Retina (tissue), 1 donor: ENCODE measurements around the gene CENPU.

ENCODE experiments used
- DNase-seq: peaks from one replicate; pipeline ENCODE4 v3.0.0-alpha.2; 2016

The CENPU gene

DNA sequence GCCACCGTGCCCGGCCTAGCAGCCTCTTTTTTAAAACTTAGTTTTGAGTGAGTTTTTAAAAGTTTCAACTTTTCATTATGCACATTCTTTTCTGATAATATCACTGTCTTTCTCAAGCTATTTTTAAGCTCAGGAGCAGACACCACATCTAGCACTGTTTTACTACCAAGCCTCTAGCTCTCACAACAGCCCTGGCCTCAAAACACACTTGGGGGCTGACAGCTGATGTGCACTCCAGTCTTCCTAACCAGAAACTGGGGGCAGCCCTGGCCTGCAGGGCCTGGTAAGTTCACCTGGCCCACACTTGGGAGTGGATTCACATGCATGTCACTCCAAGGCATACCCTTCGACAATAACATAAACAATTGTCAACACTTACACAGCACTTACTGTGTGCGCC lies 34.0 kb downstream of the CENPU start:
- DNase-seq = no peak

DNA sequence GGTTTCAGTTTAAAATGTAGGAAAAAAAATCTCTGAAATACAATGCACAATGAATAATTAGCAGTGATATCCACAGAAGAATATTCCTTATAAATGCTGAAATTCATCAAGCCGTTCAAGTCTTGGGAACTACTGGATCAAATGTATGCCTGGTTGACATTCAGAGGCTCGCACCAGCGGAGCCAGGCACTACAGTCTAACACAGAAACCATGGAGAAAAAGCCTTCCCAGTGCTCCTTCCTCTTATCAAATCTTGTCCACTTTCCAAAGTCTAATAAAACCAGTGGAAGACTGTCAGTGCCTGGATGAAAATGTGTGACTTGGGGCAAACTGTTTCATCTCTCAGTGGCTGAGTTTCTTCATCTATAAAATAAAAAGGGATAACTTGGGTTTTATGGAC lies 35.9 kb downstream of the CENPU start:
- DNase-seq = no peak

DNA sequence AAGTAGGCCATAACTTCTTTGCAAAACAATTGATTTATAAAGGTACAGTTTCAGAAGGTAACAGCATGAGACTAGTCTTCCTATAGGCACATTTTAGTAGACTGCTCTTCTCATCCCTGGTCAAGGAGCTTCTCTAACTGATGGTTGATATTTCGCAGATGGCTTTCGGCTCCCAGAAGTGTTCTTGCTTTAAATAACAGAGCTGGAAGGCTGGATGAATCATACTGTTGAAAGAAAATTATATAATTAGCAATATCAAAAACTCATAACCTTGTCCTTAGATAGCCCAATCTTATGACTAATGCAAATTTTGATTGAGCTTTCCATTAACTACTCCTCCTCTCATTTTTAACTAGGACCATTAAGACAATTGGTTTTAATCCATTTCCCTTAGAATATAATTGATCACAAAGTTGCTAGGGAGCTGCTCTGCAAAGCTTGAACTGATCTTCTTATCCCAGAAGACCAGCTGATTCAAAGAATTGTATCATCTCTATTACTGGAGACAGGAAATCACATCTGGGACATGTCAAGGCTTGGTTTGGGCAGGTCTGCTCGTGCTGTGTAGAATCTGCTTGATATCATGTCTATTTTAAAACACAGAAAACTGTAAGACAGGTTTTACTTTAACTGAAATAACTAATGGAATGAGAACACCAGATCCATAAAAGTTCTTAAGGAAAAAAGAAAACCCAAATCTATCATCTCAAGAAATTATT lies 38.6 kb downstream of the CENPU start:
- DNase-seq = no peak

DNA sequence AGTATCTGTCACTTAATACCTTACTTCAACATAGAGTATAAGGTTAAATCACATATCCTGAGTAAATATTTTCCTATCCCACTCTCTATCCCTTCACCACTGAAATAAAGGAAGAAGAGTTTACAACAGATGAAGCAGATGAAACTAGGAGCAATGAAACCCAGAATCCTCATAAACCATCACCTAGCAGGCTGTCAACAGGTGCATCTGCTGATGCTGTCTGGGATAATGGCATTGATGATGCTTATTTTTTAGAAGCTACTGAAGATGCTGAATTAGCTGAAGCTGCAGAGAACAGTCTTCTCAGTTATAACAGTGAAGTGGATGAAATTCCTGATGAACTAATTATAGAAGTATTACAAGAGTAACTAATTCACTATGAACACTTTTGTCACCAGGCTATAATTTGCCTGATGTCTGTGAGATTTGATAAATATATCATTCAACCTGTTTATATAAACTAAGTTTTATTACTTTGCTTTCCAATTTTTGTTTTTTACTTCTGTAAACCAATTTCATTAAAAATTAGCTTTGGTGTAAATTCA lies 39.4 kb downstream of the CENPU start:
- no peak for DNase-seq

DNA sequence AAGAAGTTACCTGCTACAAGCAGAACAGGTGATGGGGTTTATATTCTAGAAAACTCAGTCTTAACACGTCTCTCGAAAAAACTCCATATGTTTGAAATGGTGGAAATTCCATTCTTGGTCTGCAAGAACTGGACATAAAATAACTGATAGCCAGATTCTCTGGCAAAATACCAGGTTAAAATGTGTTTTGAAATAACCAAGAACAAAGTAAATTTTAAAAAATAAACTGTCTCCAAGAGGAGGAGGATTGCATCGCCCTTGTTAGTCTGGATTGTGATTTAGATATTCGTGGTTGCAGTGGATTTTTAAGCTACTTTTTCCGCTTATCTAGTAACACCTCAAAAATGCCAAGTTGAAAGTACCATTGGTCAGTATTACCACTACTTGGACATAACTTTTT lies 40.8 kb downstream of the CENPU start:
- DNase-seq = no peak

DNA sequence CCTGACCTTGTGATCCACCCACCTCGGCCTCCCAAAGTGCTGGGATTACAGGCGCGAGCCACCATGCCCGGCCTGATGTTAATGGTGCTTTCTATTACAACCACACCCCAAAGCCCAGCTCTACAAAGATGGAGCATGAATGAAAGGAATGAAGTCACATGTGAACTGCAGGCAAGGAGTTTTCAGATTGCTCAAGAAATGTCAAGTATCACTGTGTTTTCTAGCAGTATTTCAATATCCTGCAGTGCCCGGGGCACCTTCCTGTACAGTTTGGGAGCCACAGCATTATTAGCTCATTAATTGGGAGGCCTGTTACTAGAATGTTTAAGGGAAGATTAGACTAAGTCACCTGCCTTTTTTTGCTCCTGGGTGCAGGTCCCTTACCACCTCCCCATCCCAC lies 44.2 kb downstream of the CENPU start:
- DNase-seq = no peak

DNA sequence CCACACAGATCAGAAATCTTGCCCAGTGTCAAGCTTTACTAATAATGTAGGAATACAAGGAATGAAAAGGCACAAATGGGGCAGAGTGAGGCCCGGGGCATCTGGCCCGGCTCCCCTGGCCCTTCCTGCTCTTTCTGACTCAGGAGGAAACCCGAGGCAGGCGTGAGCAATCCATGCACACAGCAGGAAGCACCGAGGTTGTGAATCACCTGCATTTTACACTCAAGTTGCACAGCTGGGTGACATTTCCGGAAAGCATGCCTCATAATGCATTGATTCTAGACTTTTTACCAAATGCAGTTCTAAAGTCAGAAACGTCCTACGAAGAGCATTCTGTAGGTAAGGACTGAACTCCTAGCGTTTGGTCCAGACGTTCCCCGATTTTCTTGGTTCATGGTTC lies 45.4 kb downstream of the CENPU start:
- no peak for DNase-seq

DNA sequence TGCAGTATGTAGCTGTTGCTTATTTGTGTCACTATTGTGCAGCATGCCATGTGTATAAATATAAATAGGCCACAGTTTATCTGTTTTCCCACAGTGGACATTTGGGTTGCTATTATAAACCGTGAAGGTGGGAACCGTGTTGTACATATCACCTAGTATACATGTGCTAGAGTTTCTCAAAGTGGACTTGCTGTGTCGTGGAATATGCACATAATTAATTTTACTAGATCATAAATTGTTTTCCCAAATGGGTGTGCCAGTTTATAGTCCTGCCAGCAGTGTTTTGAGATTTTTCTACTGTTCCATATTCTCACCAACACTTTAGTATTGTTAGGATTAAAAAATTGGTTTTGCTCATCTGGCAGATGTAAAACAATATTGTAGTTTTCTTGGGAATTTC lies 45.9 kb downstream of the CENPU start:
- DNase-seq = no peak

DNA sequence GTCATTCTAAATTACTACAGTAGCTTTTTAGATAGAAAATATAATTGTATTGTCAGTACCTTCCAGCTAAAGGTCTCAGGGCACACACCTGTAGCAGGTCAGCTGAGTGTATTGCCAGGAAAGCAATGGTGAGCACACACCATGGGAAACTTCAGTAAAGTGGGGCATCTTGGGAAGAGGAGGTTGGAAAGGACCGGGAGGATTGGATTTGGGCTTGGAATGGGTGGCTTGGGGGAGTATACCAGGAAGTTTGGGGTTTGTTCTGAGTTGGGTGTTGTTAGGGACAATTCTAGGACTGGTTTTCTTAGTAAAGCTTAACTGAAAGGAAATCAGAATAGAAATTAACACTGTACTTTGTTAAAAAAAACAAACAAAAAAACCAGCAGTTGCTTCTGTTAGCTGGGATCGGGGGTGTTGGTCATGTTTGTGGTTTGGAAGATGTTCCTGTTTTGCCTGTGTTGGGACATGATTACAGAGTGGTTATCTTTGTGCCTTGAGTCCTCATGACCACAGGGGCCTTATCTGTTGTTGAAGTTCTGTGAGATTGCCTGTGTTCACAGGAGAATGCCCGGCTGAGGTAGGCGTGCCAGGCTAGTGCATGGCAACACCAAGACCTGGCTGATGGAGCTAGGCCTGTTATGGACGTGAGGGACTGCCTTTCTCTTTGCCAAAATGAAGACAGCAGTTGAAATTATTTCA lies 49.3 kb downstream of the CENPU start:
- no peak for DNase-seq

DNA sequence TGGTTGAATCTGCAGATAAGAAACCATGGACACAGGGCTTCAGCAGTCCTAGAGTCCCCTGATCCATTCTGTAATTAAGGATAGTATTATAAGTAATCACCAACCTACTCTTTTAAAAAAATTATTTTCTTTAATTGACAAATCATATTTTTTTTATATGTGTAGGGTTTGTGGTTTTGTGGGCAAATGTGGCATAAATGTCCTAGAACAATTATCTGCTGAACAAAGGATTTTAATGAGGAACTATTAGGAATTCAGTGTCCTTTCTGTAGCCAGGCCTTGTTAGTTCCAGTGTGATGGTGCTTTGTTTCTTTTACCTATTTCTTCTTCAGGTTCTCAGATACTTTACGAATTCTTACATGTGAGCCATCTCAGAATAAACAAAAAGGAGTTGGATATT lies 52.0 kb downstream of the CENPU start:
- no peak for DNase-seq

DNA sequence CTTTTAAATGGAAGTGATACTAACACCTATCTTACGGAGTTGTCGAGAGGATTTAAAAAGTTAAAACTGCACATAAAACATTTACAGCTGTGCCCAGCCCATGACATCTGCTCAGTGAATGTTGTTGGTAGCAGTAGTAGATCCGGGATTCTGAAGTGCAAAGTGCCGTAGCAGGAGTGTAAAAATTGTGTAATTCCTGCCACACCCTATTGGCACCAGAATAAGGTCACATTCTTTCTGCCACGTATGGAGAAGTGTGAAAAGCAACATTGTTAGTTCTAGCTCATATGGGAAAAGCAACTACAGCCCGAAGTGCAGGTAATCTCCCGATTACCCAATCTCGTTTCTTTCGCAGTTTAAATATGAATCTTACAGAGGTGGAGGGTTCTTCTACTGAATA lies 53.2 kb downstream of the CENPU start:
- no peak for DNase-seq

DNA sequence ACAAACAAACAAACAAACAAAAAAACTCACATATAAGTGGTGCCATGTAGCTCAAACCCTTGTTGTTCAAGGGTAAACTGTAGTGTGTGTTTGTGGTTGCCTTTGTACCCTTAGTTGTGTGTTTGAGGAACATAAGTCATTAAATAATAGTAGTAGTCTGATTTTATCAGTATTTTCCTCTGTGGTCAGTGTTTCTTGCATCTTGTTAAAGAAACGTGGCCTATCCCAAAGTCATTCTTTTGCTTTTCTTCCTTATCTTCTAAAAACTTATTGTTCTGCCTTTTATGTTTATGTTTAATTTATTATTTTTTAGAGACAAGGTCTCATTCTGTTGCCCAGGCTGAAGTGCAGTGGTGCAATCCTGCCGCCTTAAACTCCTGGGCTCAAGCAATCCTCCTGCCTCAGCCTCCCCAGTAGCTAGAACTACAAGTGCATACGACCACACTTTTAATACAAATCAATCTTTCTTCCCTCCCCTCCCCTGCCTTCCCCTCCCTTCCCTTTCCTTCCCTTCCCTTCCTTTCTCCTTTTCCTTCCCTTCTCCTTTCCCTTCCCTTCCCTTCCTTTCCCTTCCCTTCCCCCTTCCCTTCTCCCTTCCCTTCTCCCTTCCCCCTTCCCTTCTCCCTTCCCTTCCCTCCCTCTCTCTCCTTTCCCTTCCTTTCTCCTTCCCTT lies 57.9 kb downstream of the CENPU start:
- DNase-seq = no peak

DNA sequence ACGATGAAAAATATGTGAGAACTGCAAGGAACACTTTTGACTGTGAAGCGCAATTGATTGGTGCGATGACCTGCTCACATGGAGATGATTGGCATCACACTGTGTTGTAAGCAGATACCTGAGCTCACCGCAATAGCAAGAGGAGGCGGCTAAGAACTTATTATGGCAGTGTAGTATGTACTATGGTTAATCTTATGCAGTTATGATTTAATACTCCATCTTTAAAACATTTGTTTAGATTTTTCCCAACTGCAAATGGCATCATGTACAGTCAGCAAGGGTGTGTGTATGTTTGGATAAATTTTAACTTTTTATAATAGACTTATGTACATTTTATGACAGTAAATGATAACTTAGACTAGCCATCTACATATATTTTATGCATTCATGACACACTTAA lies 58.9 kb downstream of the CENPU start:
- DNase-seq = no peak

DNA sequence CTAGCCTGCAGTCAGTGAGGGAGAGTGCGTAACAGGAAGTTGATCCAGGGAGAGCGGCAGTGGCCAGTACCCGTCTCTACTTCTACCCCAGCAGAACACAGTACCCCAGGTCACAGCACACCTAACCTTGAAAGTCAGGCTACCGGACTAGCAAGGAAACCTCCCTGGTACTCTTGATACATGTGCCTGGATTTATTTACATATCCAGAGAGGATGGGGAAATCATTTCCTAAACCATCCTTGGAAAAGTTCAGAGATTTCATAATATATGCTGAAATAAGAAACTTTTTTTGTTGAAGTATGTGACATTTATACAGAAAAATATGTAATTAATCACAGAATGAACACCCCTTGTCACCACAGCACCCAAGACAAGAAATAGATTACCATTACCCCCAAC lies 59.9 kb downstream of the CENPU start:
- DNase-seq = no peak

DNA sequence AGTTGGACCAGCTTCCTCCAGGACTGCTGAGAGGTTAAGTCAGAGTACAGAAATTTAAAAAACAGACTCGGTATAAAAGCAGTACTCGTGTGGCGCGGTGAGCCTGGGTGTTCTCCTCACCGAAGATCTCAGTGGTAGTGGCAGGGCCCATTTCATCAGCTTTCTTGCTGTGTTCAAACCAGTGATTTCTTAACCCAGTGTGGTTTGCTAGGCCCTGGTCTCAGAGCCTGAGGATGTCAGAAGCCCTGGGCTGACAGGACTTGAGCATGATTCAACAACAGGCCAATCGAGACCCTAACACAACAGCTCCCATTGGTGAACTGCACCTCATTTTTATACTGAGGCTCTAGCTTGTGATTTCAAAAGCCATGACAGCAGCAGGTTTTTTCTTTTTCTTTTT lies 61.2 kb downstream of the CENPU start:
- DNase-seq = no peak

DNA sequence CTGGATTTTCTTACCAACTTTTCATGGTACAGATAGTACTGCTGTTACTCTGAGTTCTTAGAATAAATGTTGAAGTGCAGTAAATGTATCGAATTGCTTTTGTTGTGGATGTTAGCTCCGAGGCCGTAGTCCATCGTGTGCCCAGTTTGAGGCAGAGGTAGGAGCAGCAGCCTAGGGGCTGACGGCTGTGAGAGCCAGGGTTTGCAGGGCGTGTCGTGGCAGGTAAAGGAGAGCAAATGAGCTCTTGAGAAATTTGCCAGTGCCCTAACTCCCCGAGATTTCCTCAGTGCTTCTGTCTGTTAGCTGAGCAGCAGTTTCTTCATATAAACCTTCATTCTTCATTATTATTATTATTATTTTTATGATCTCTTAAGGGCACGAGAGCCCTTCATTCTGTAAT lies 62.8 kb downstream of the CENPU start:
- DNase-seq = no peak

DNA sequence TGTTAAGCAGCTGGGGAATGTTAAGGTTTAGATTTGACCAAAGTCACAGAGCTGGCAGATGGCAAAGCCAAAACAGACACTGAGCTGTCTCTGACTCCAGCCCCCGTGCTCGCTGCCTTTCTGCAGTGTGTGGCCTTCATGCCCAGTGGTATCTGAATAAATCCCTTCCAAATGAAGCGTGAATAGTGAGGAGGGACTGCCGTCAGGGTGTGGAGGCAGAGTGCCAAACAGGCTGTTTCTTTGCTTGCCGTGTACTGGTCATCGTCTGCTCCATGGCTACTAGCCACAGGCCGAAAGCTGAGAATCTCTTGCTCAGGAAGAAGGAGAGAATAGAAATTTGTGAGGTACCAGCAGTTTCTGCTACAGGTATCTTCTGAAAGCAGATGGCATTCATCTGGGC lies 64.6 kb downstream of the CENPU start:
- DNase-seq = no peak

DNA sequence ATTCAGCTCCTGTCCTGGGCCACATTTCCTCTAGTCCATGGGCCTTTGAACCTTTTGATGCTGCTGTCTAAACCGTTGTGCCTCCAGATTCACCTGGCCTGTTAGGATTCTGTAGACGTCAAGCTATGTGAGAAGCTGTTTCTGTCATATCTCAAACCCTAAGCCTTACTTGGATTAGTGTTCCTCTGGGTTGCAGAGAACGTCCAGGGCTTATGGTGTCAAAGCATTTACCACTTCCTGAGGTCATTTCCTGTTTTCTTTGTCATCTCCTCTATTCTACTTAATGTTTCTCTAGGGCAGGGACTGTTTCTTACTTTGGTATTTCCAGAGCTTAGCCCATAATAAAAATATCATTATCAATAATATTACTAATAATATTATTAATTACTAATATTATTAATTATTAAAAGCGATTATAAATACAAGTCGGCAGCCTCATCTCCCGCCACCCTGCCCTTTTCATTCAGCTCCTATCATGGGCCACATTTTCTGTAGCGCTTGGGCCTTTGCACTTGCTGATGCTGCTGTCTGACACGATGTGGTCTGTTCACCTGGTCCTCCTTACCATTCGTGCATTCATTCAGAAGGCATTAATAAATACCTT lies 65.3 kb downstream of the CENPU start:
- no peak for DNase-seq

DNA sequence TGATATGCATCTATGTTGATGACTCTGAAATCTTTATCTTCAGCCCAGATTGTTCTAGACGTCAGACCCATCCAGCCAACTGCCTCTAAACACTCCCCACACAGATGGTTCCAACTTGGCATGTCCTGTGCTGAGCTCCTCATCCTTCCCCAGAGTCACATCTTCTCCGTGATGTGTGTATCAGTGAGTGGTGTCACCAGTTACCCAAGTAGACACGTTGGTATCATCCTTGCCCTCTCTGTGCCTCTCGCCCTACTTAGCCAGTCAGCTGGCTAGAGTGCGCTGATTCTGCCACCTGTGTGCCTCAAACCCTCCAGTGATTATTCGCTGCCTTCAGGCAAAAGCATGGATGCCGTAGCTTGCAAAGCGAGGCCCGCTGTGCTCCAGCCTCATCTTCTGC lies 65.8 kb downstream of the CENPU start:
- DNase-seq = no peak

DNA sequence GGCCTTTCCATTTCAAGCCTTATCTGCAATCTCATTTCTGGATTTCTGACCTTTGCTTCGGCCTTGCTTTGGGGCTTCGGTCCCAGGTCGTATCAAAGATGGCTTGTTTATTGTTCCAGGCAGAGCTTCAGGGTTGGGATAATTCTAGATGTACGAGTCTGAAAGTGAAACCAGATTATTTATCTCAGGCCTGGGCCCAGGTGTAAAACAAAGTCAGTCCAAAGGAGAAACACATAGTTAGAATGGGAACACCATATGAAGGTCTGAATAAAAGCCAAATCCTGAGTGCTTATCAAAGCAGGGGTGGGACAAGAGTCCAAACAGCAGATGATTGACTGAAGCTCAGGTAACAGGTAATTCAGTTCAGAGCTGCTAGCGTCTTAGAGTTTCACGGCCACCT lies 67.2 kb downstream of the CENPU start:
- no peak for DNase-seq

DNA sequence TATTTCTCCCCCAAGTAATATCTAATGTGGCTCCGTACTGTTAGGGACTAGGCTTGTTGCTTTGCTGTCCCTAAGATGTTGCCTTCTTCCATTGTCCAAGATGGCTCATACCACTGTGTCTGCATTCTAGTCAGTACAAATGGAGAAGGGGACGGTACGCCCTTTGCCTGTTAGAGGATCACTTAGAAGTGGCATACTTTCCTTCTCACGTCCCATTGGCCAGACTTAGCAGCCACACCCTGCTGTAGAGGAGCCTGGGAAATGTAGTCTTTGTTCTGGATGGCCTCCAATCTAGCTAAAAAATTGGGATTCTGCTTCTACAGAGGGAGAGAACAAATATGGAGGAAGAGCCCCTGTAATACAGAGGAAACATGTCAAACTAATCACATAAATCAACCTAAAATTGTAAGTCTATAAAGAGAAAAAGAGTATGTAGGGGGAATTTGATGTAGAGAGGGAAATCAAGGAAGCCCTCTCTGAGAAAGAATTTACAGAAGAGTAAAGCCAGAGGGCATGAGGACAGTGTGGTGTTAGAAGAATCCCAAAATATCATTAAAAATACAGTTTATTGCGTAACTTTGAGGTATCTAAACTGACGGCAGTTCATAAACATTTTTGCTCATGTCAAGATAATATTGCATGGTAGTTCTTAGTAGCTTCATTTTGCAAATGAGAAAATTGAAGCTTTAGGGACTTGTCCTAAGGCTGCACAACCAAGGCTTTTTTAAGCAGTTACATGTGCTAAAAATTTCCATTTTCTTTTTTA lies 69.3 kb downstream of the CENPU start:
- DNase-seq = no peak

DNA sequence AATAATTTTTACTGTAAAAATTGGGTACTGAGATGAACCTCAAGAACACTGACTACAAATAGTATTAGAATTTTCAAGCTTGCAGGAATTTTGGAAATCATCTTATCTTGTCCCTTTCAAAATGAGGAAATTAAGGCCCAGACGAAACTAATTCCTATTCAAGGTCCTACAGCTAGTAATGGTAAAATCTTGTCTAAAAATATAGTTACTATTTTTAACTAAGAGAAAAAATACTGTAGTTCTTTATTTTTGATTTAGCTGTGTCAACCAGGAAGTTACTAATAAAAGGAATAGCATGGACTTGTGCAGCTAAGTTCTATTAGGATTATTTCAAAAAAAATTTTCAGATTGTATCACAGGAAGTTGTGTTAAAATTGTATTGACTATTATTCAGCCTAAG lies 71.7 kb downstream of the CENPU start:
- DNase-seq = no peak

DNA sequence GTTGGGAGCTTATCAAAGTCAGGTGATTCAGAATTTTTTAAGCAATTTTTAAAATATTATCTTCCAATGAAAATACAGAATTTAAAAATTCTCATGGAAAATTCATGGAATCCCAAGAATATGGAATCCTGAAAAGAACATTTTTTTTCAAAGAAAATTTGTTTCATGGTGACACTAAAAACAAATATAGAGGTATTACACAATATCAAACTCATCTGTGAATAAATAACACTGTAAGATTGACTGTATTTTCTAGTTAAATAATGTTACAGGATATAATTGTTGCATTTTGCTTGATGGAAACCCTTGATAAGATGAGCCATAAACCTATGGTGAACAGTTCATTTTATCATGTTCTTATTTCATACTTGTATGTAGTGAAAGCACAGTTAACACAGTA lies 72.9 kb downstream of the CENPU start:
- no peak for DNase-seq
